NB4 (cell line): ENCODE measurements around the gene ATAD1.

ENCODE experiments used
- DNase-seq: peaks from one replicate; pipeline ENCODE4 v3.0.0; 2010; ENCODE audit warnings: low read depth
- H3K4me3 ChIP-seq: one replicate; pipeline ENCODE4 v1.5.1; 2011; ENCODE audit warnings: mild to moderate bottlenecking, low read depth, low read length, moderate library complexity
- MAX ChIP-seq: IDR thresholded peaks from 2 replicates; pipeline ENCODE4 v1.6.1; 2011; ENCODE audit warnings: low read depth, low read length
- MYC ChIP-seq: IDR thresholded peaks from 2 replicates; pipeline ENCODE4 v1.6.1; 2011; ENCODE audit warnings: low read depth, low read length
- POLR2A ChIP-seq: IDR thresholded peaks from 2 replicates; pipeline ENCODE4 v1.6.1; 2011; ENCODE audit warnings: mild to moderate bottlenecking; ENCODE audit not compliant: insufficient read length; ENCODE audit errors: extremely low read depth
- TF ChIP-seq, protein P1 (sequence below): IDR thresholded peaks from one replicate; pipeline ENCODE4 v1.5.1; 2012; ENCODE audit warnings: low read depth, low read length

ATAD1 gene

DNA sequence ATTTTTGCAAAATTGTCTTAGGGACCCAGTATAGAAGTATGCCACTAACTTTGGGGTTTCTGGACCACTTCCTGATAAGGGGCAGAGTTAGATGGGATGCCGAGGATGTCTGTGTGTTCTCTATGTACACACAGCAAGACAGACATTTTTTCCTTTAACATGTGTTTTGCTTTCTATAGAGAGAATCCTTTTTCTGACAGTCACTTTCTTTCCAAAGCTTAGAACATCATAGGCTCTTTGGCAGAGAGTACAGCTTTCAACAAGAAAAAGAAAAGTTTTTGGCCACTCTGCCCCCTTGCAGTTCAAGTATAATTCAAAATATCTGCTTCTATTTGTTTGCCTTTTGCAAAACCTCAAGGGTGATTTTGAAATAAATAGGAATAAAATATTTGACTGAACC is 114.3 kb downstream of the ATAD1 start:
- DNase-seq = no peak
- no peak for TF ChIP-seq MYC
- TF ChIP-seq POLR2A = no peak
- TF ChIP-seq, protein P1, sequence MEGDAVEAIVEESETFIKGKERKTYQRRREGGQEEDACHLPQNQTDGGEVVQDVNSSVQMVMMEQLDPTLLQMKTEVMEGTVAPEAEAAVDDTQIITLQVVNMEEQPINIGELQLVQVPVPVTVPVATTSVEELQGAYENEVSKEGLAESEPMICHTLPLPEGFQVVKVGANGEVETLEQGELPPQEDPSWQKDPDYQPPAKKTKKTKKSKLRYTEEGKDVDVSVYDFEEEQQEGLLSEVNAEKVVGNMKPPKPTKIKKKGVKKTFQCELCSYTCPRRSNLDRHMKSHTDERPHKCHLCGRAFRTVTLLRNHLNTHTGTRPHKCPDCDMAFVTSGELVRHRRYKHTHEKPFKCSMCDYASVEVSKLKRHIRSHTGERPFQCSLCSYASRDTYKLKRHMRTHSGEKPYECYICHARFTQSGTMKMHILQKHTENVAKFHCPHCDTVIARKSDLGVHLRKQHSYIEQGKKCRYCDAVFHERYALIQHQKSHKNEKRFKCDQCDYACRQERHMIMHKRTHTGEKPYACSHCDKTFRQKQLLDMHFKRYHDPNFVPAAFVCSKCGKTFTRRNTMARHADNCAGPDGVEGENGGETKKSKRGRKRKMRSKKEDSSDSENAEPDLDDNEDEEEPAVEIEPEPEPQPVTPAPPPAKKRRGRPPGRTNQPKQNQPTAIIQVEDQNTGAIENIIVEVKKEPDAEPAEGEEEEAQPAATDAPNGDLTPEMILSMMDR = no peak
- TF ChIP-seq MAX = no peak
- H3K4me3 ChIP-seq = no peak overlapping the region

GRCh38 chr10:87702973-87703294 is 115.1 kb downstream of the ATAD1 start:
- no peak for DNase-seq

DNA sequence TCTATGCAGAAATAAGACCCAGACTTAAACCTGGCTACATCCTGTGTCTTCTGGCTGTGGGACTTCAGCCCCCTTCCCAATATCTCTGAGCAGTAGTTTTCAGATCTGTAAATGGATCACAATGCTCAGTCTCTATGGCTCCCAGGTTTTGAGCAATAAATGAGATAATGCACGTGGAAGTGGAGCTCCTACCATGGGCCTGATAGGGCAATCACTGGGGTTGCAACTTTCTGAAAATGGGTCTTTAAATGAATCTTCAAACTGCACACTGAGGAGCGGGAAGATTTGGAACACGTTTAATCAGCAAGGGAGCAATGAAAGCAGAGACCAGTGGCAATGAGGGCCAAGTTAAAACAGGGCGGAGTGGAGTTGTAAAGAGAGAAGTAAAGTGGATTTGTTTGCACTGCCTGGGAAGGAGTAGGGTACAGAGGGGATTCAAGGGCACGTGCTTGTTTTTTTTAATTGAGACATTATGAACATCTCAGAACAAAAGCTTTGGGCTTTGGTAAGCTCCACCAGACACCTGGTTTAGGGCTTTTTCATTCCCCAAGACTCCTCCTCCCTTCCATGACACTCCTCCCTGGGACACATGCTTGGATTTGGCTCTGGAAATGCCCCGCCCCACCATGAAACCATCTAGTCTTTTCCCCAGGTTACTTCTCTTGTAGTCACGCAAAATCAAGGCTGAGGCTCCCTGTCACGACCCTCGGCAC is 115.6 kb downstream of the ATAD1 start:
- H3K4me3 ChIP-seq = no peak overlapping the region
- TF ChIP-seq, protein P1 = no peak
- TF ChIP-seq MAX (no peak), MYC (no peak), POLR2A (no peak)
- no peak for DNase-seq

More at GRCh38 chr10:87702973-87703294, 115.1 kb downstream of the ATAD1 start:
- H3K4me3 ChIP-seq = no peak overlapping the region
- no peak for TF ChIP-seq MYC
- no peak for TF ChIP-seq MAX
- TF ChIP-seq, protein P1 = no peak
- TF ChIP-seq POLR2A = no peak
